KOPT-K1 (cell line): ENCODE results near the gene DNM3.
"Not testable (repeated sequence)": the region's sequence is repeated elsewhere in the genome, so short reads cannot be mapped to it uniquely, and the experiment has no call there.

Experiments used
- H3K27ac ChIP-seq: fragments of 200-600 bp; sonication (generic); 2 replicates; pipeline ENCODE4 v1.5.1; 2016; ENCODE audit warnings: antibody characterized with exemption, mild to moderate bottlenecking, low read depth, low read length; ENCODE audit not compliant: poor library complexity, severe bottlenecking
- H3K36me3 ChIP-seq: fragments of 200-600 bp; sonication (generic); 2 replicates; pipeline ENCODE4 v1.5.1; 2017; ENCODE audit warnings: antibody characterized with exemption, mild to moderate bottlenecking, low read length, moderate library complexity; ENCODE audit not compliant: insufficient read depth
- H3K9me3 ChIP-seq: fragments of 200-600 bp; sonication (generic); 2 replicates; pipeline ENCODE4 v1.5.1; 2017; ENCODE audit warnings: antibody characterized with exemption, low read length, mild to moderate bottlenecking; ENCODE audit not compliant: insufficient read depth, poor library complexity, severe bottlenecking

DNM3 gene

DNA sequence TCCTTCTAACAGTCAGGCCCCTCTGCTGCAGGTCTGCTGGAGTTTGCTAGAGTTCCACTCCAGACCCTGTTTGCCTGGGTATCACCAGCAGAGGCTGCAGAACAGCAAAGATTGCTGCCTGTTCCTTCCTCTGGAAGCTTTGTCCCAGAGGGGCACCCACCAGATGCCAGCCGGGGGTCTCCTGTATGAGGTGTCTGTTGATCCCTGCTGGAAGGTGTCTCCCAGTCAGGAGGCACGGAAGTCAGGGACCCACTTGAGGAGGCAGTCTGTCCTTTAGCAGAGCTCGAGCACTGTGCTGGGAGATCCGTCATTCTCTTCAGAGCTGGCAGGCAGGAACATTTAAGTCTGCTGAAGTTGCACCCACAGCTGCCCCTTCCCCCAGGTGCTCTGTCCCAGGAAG, 238.6 kb downstream of the DNM3 start:
- H3K36me3 ChIP-seq, H3K27ac ChIP-seq: not testable (repeated sequence)

DNA sequence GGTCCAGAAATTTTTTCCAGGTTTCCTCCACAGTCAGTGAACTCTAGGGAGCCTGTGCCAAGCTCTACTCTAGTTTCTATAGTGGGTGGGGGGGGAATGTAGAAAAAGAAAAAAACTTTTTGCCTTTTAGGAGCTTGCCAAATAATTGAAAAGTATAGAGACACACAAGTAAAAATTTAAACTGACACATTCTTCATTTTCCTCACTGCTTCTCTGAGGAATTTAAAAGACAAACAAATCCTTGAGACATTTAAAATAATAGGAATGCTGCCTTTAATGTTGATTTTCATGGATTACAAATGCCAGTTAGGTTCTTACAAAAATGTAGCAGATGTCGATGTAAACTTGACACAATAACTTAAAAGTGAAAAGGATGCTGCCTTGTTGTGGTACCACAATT, 241.9 kb downstream of the DNM3 start:
- Histone ChIP-seq H3K27ac (no peak overlapping the region), H3K9me3 (no peaks in the 10 kb centered on the region), H3K36me3 (no peaks in the 10 kb centered on the region)

More for the DNA sequence above, 238.6 kb downstream of the DNM3 start:
- H3K9me3 ChIP-seq: not testable (repeated sequence)

DNA sequence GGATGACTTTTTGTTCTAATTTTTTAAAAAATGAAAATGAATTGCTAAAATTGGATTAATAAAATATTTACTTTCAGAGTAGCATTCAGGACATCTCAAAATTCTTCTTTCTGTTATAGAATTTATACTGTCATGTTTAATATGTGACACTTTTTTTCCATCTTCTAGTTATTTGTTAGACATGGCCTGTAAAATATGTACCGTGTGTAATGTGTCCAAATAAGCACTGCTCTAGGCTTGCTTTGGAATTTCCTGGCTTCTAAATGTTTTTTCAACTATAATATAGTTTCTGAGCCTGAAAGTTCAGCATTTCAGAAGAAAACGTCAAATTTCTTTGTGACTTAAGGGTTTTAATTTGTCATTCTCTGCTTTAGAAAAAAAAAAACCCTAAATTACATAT, 243.6 kb downstream of the DNM3 start:
- no peaks in the 10 kb centered on the region for H3K9me3 ChIP-seq
- H3K36me3 ChIP-seq: no peaks in the 10 kb centered on the region
- no peak overlapping the region for H3K27ac ChIP-seq

DNA sequence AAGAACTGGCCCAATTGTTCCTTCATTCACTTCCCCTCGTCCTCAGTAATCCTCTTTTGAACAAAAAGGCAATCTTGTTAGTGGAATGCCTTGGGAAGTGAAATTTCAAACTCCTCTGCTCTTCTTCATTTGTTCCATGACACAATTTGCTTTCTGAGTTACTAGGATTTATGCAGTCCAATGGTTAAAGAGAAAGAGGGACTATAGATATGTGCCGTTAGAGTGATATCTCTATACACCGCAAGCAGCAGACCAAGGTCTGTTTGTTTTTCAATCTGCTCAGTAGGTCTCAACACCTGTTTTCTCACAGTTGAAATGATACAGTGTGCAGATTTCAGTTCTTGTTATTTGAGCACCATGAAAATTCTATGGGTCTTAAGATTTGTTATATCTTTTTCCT, 244.0 kb downstream of the DNM3 start:
- Histone ChIP-seq H3K36me3 (no peaks in the 10 kb centered on the region), H3K27ac (no peak overlapping the region), H3K9me3 (no peaks in the 10 kb centered on the region)

DNA sequence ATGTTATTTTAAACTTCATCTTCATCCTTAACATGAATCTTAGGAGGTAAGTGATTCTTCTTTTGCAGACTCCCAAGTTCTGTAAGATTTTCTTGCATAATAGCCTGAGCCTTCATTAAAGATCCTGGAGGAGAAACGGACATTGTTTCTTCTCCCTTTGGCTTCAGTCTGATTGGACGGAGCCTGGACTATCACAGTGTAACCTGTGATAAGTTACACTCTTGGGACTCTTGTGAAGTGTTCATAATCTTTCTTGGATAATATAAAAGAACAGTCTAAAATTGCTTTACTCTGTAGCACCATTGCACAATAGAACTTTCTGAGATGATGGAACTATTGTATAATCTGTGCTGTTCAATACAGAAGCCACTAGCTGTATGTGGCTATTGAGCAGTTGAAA, 244.8 kb downstream of the DNM3 start:
- Histone ChIP-seq H3K27ac (no peak overlapping the region), H3K9me3 (no peaks in the 10 kb centered on the region), H3K36me3 (no peaks in the 10 kb centered on the region)

DNA sequence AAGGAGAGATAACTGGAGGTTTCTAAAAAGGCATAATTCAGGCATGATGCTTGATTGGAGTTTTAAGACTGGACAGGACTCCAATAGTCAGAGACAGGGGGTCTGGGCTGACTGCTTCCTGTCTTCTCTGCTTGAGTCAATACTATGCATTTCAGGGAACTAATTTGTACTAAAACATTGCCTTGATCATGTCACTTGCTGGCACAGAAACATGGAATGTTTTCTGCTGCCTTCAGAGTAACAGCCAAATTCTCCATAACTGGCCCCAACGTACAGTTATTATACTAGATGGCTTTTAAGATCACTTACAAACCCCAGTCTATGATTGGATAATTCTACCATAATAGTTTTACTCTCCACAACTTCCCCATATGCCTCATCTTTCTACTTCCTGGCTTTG, 247.0 kb downstream of the DNM3 start:
- Histone ChIP-seq H3K9me3 (no peaks in the 10 kb centered on the region), H3K36me3 (no peaks in the 10 kb centered on the region), H3K27ac (no peak overlapping the region)

DNA sequence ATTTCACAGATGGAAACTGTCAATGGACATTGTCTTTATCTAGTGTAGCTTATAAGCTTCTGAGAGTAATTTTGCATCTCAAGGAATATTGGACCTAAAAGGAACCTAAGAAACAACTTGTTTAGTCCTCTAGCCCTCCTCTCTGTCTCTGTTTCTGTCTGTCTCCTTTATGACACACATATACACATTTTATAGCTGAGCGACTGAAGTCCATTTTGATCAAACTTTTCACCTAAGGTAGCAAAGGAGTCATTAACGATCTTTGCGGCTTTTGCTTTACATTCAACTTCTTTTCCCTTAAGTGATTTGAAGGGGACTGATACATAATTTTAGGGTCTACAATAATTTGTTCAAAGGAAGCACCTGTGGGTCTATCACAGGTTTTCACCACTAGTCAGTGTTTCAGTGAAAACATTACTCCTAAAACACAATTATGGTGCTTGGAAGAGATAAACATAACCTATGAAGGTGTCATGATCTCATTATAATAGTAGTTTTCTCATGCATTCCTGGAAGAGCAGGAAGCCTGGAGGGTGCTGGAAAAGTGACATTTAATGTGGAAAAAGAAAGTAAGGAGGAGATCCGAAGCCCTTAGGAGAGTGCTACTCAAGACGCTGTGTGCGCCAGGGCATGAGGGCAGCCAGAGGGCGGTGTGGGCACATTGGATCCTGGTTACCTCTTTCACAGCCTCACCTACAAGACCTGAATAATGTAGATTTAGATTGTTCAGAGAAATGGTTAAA, 248.6 kb downstream of the DNM3 start:
- Histone ChIP-seq H3K27ac (no peak overlapping the region), H3K36me3 (no peaks in the 10 kb centered on the region), H3K9me3 (no peaks in the 10 kb centered on the region)

DNA sequence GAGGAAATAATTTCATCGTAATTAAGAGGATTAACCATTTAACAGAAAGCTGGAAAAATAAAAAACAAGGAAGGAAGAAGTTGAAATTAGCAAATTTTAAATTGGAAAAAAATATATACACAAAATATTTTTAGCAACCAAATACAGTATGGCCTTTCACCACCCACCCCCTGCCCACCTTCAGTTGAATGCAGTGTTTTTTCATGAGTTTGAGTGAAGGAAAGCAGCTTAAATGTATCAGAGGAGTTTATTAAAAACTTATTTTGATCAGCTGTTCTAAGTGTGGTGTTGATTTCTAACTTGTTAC, 249.2 kb downstream of the DNM3 start:
- Histone ChIP-seq H3K36me3 (no peaks in the 10 kb centered on the region), H3K9me3 (no peaks in the 10 kb centered on the region), H3K27ac (no peak overlapping the region)

DNA sequence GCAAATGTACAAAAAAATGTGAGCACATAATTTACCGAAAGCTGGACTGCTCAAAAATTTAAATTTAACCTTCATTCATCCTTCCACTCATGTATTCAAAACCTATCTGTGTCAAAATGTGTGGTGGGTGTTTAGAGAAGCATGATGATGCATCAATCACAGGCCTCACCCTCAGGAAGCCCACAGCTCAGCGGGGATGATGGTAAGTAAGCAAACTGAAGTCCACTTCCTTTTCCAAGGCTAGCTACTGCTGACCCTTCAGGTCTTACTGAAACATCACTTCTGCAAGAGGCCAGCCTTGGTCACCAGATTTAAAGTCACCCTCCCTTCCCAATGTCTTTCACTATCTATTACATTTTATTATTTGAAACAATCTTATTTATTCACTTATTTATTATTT, 254.5 kb downstream of the DNM3 start:
- Histone ChIP-seq H3K9me3 (no peaks in the 10 kb centered on the region), H3K27ac (no peak overlapping the region), H3K36me3 (no peaks in the 10 kb centered on the region)

DNA sequence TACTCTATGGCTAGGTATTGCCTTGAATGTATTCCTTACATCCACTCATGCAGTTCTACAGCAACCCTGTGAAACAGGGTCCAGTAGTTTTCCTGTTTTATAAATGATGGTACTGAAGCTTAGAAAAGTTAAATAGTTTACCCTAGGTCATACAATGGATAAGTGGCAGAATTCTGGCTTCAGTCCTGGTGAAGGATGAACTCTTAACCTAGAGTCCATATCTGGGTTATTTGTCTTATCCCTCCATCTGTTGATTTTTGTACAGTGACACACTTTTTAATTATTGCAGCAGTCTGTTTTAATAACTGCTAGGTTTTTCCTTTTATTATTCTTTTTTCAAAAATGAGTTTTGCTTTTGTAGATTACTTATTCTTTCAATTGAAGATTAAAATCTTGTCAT, 263.9 kb downstream of the DNM3 start:
- H3K27ac ChIP-seq: no peak overlapping the region
- H3K9me3 ChIP-seq: no peaks in the 10 kb centered on the region
- no peaks in the 10 kb centered on the region for H3K36me3 ChIP-seq

DNA sequence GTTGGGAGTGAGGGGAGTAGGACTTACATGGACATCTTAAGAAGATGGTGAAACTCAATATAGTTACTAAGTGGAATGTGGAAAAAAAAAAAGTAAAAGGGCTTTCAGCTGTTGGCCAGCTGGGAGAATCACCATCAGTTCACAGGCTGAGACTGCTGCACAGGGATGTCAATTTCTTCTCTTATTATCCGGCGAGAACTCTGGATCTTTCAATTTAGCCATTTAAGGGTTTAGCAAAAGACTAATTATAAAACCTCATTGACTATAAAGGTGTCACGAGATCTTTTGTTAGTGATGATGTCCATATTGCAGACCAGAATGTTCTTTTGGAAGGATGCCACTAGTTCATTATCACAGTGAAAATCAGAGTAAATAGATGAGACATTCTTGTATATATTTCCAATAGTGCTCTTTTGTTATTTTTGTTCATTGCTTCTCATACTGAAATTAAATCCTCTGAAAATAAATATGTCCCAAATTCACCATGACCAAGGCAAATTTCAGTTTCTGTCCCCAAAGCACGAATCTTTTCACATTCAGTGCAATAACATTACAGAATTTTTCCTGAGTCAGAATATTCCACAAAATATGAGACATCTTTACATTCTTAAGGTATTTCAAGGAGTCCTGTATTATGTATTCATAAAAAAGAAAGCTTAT, 266.1 kb downstream of the DNM3 start:
- Histone ChIP-seq H3K36me3 (no peaks in the 10 kb centered on the region), H3K9me3 (no peaks in the 10 kb centered on the region), H3K27ac (no peak overlapping the region)

DNA sequence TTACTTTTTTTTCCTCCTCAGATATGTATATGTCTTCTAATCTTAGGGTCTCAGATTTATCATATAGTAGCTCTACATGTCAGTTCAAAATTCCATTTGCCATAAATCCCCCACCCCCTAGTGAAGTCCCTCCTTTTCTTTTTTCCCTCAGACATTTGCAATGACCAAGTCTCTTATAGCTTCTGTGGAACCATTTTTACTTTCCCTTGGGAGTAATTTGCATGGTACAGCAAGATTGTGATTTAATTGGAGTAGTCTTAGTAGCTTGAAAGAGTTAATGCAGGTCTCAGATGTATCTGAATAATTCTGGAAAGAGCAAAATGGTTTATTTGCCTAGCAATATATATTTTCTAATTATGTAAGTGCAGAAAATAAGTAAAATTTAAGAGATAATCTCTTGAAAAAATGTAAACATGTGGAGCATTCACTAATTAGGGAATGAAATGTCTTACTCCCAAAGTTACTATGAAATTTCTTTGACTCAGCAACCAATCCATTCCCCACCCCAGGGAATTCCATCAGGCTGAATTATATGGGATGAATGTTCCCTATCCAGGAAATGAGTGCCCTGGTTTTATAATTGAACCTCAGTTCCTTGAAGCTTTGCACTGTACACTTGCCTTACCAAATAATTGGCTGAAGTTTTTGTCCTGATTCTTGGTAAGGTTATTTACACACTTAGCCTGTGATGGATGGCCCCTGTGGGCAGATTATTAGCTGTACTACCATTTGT, 267.0 kb downstream of the DNM3 start:
- Histone ChIP-seq H3K9me3 (no peaks in the 10 kb centered on the region), H3K36me3 (no peaks in the 10 kb centered on the region), H3K27ac (no peak overlapping the region)

DNA sequence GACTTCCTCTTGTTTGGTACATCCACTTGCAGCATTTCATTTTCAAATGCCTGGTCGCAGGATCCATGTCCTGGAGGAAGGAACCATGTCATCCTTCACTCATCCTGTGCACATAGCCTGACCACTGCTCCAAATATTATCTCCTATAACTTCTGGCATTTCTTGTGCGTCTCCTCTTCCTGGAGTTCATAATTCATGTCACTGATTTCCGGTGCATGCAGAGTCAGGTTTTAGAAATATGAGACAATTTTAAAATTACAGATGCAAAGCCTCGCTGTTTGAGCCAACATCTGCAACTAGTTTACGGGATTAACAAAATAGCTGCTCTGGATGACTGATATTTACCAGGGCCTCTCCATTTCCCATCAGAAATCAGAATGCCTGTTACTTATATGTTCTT, 268.1 kb downstream of the DNM3 start:
- no peaks in the 10 kb centered on the region for H3K36me3 ChIP-seq
- H3K27ac ChIP-seq: no peak overlapping the region
- H3K9me3 ChIP-seq: no peaks in the 10 kb centered on the region

DNA sequence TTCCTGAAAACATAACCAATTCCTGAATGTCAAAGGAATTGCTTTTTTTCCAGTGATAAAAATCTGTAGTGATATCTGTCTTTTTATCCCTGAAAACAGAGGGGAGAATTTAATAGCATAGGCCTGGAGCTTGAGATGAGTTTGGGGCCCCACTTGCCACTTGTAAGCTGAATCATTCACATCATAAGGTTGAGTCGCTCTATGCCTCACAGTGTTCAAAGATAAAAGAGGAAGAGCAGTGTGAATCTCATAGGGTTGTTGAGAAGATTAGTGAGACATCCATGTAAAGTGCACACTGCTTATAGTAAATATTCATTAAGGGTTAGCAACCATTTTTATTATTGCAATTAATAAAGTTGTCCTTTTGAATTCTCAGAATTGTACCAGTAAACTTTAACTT, 271.3 kb downstream of the DNM3 start:
- Histone ChIP-seq H3K27ac (no peak overlapping the region), H3K36me3 (no peaks in the 10 kb centered on the region), H3K9me3 (no peaks in the 10 kb centered on the region)

DNA sequence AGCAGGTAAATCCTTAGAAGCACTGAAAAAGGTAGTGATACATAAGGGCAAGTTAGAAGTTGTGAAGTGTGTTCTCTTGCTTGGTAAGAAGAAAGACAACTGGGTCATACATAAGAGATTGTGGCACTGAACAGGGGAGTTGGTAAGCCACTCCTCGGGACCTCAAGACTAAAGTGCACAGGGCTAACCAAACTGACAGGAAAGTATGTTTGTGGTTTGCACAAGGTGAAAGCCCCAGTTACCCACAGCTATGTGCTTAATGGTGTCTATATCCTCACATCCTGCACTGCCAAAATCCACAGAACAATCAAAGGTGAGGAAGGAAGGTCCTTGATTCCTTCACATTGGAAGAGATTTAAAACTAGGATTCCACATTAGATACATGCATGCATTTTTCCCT, 276.5 kb downstream of the DNM3 start:
- no peaks in the 10 kb centered on the region for H3K36me3 ChIP-seq
- no peaks in the 10 kb centered on the region for H3K9me3 ChIP-seq
- H3K27ac ChIP-seq: no peak overlapping the region

DNA sequence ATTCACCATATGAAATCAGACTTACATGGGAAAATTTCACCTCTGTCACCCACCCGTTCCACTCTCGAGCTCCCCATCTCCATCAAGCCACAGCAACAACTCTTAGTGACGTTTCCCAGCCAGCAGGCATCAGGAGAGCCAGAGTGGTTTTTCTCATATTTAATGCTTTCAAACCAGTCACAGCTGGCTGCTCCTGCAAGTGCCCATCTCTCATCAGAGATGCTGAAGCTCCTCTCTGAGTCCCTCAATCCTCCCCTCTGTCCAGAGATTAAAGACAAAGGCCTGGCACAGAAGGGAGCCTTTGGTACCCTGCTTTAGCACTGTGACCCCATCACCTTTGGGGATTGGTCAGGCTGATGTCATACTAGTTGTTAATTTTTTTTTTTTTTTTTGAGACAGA, 277.3 kb downstream of the DNM3 start:
- H3K27ac ChIP-seq: no peak overlapping the region
- no peaks in the 10 kb centered on the region for H3K36me3 ChIP-seq

More for the DNA sequence above, 277.3 kb downstream of the DNM3 start:
- no peaks in the 10 kb centered on the region for H3K9me3 ChIP-seq
